ENCODE data around the gene CANX.

CANX gene

DNA sequence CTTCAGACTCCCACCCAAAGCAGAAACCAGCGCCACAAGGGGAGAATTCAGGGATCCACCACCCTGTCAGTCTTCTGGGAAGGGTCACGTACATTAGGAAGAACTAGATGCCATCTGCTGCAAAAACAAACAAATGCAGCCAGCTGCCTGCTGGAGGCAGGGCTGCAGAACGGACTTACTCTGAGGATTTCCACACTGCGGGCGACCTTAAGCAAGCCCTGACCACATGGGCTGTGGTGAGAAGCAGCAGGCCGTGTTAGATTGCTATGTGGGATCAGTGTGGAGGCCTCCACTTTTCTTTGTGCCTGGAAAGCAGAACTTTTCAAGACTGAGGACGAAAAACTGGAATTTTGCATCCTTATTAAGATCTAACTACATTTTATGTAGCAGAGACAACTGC is 81.6 kb downstream of the CANX start:
- no peak overlapping the region for H3K4me3 ChIP-seq (ENCODE audit: low read depth, low read length)
- TF ChIP-seq, protein P1, sequence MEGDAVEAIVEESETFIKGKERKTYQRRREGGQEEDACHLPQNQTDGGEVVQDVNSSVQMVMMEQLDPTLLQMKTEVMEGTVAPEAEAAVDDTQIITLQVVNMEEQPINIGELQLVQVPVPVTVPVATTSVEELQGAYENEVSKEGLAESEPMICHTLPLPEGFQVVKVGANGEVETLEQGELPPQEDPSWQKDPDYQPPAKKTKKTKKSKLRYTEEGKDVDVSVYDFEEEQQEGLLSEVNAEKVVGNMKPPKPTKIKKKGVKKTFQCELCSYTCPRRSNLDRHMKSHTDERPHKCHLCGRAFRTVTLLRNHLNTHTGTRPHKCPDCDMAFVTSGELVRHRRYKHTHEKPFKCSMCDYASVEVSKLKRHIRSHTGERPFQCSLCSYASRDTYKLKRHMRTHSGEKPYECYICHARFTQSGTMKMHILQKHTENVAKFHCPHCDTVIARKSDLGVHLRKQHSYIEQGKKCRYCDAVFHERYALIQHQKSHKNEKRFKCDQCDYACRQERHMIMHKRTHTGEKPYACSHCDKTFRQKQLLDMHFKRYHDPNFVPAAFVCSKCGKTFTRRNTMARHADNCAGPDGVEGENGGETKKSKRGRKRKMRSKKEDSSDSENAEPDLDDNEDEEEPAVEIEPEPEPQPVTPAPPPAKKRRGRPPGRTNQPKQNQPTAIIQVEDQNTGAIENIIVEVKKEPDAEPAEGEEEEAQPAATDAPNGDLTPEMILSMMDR (conservative IDR thresholded peaks at IDR 0.05; ENCODE audit: low read depth, low read length): peak; percentile 22
- peak; percentile 81 for DNase-seq (ENCODE audit: low read depth)

Data from choroid plexus epithelial cell (primary cell).